IMR-90 (cell line): ENCODE data around the gene PRDM2. TPM values are rescaled to one million over a fixed set of nuclear protein-coding genes. Genes with fewer than 3 reads are reported as not detected.

Source experiments
- ATAC-seq: fragments of 200-7000 bp; cut with Tn5 transposase; 2 replicates; pipeline ENCODE4 v1.9.1; 2020; ENCODE audit warnings: low read depth, mild to moderate bottlenecking, moderate library complexity
- BruUV-seq: library from RNA; stranded (reverse); fragments of 400-500 nt; replicated peaks from 2 replicates; lab custom pipeline; 2021; lab: Mats Ljungman, UMichigan
- CTCF ChIA-PET: fragments of 300-600 bp; formaldehyde crosslinking; extraction: SDS; loops from one replicate; lab custom pipeline; 2021; ENCODE audit warnings: antibody characterized with exemption; lab: Yijun Ruan, JAX
- POLR2A ChIA-PET: fragments of 300-600 bp; sonication (Branson Sonifier 250); formaldehyde crosslinking; loops from one replicate; lab custom pipeline; 2022; ENCODE audit warnings: antibody characterized with exemption; ENCODE audit not compliant: unreplicated experiment; lab: Charles Lee
- DNase-seq: peaks from one replicate; pipeline ENCODE4 v3.0.0; 2013
- H2AFZ ChIP-seq: replicated peaks from 2 replicates; pipeline ENCODE3; 2013; ENCODE audit warnings: low read length, mild to moderate bottlenecking; ENCODE audit not compliant: poor library complexity
- H2AK5ac ChIP-seq: 2 replicates; pipeline ENCODE4 v1.6.1; 2013; ENCODE audit warnings: low read depth, low read length, inconsistent platforms
- H2AK9ac ChIP-seq: replicated peaks from 2 replicates; pipeline ENCODE3; 2013; ENCODE audit warnings: mild to moderate bottlenecking, low read depth, low read length, moderate library complexity; ENCODE audit not compliant: poor library complexity
- H2BK120ac ChIP-seq: 2 replicates; pipeline ENCODE4 v1.6.1; 2013; ENCODE audit warnings: low read depth, low read length, inconsistent platforms
- H2BK15ac ChIP-seq: 3 replicates; pipeline ENCODE4 v1.6.1; 2013; ENCODE audit warnings: low read depth, low read length, inconsistent platforms
- H2BK20ac ChIP-seq: 2 replicates; pipeline ENCODE4 v1.6.1; 2013; ENCODE audit warnings: low read depth, mild to moderate bottlenecking, inconsistent platforms, low read length, moderate library complexity
- H2BK5ac ChIP-seq: 2 replicates; pipeline ENCODE4 v1.6.1; 2013; ENCODE audit warnings: mild to moderate bottlenecking, low read depth, low read length, inconsistent platforms; ENCODE audit not compliant: poor library complexity, severe bottlenecking
- H3K14ac ChIP-seq: replicated peaks from 2 replicates; pipeline ENCODE4 v1.6.1; 2013; ENCODE audit warnings: low read depth, low read length, inconsistent platforms
- H3K18ac ChIP-seq: 2 replicates; pipeline ENCODE4 v1.6.1; 2013; ENCODE audit warnings: low read depth, low read length, control low read depth
- H3K23ac ChIP-seq: 2 replicates; pipeline ENCODE4 v1.6.1; 2013; ENCODE audit warnings: low read depth, low read length, inconsistent platforms
- H3K27ac ChIP-seq: 2 replicates; pipeline ENCODE4 v1.5.1; 2013; ENCODE audit warnings: mild to moderate bottlenecking, control low read depth, low read length; ENCODE audit not compliant: insufficient read depth
- H3K27me3 ChIP-seq: 2 replicates; pipeline ENCODE4 v1.6.1; 2013; ENCODE audit warnings: low read length; ENCODE audit not compliant: control insufficient read depth, insufficient read depth
- H3K36me3 ChIP-seq: 2 replicates; pipeline ENCODE4 v1.6.1; 2013; ENCODE audit warnings: low read length, mixed read lengths; ENCODE audit not compliant: control insufficient read depth, insufficient read depth
- H3K4ac ChIP-seq: 2 replicates; pipeline ENCODE4 v1.6.1; 2013; ENCODE audit warnings: low read depth, low read length, inconsistent platforms
- H3K4me1 ChIP-seq: 2 replicates; pipeline ENCODE4 v1.6.1; 2013; ENCODE audit warnings: low read length, mixed read lengths; ENCODE audit not compliant: control insufficient read depth, insufficient read depth
- H3K4me2 ChIP-seq: 2 replicates; pipeline ENCODE4 v1.6.1; 2013; ENCODE audit warnings: low read depth, mild to moderate bottlenecking, control low read depth, low read length, moderate library complexity
- H3K4me3 ChIP-seq: 2 replicates; pipeline ENCODE4 v1.5.1; 2013; ENCODE audit warnings: low read depth, mild to moderate bottlenecking, control low read depth, low read length, moderate library complexity; ENCODE audit not compliant: insufficient read depth
- H3K56ac ChIP-seq: 2 replicates; pipeline ENCODE4 v1.6.1; 2013; ENCODE audit warnings: low read length, inconsistent platforms; ENCODE audit not compliant: insufficient read depth; ENCODE audit errors: extremely low read depth
- H3K79me1 ChIP-seq, 2 experiments: 2 replicates each; pipeline ENCODE4 v1.6.1; 2013; ENCODE audit warnings: low read length in 2 of 2, inconsistent platforms in 1 of 2, low read depth in 1 of 2
- H3K9ac ChIP-seq: 2 replicates; pipeline ENCODE4 v1.6.1; 2013; ENCODE audit warnings: low read depth, low read length, control low read depth
- H3K9me1 ChIP-seq: 2 replicates; pipeline ENCODE4 v1.6.1; 2013; ENCODE audit warnings: low read length, inconsistent platforms; ENCODE audit not compliant: insufficient read depth
- H3K9me3 ChIP-seq: 2 replicates; pipeline ENCODE4 v1.6.1; 2013; ENCODE audit warnings: low read length; ENCODE audit not compliant: control insufficient read depth, insufficient read depth
- H4K20me1 ChIP-seq: 2 replicates; pipeline ENCODE4 v1.6.1; 2013; ENCODE audit warnings: low read length, inconsistent platforms; ENCODE audit not compliant: insufficient read depth
- H4K5ac ChIP-seq: 2 replicates; pipeline ENCODE4 v1.6.1; 2013; ENCODE audit warnings: mild to moderate bottlenecking, low read depth, low read length, control low read depth
- H4K8ac ChIP-seq, 2 experiments: 2 replicates each; pipeline ENCODE4 v1.6.1; 2013; ENCODE audit warnings: low read depth in 2 of 2, low read length in 2 of 2, control low read depth in 1 of 2, inconsistent platforms in 1 of 2
- H4K91ac ChIP-seq: 2 replicates; pipeline ENCODE4 v1.6.1; 2013; ENCODE audit warnings: low read depth, low read length, inconsistent platforms; ENCODE audit not compliant: insufficient read depth
- BHLHE40 ChIP-seq: fragments of 150-350 bp; IDR thresholded peaks from 2 replicates; pipeline ENCODE4 v1.6.1; 2016; ENCODE audit warnings: mild to moderate bottlenecking, low read depth, low read length
- CEBPB ChIP-seq: IDR thresholded peaks from 2 replicates; pipeline ENCODE4 v1.6.1; 2012; ENCODE audit warnings: low read depth, low read length, improper control_type of control experiment
- CHD1 ChIP-seq: IDR thresholded peaks from 2 replicates; pipeline ENCODE4 v1.6.1; 2012; ENCODE audit warnings: low read depth, low read length, improper control_type of control experiment
- CTCF ChIP-seq: conservative IDR thresholded peaks from 2 replicates; pipeline ENCODE4 v1.5.1; 2012; ENCODE audit warnings: mild to moderate bottlenecking, low read depth, low read length, improper control_type of control experiment
- FOS ChIP-seq: fragments of 150-350 bp; IDR thresholded peaks from 2 replicates; pipeline ENCODE4 v1.6.1; 2016; ENCODE audit warnings: low read depth, low read length
- MAFK ChIP-seq: IDR thresholded peaks from 2 replicates; pipeline ENCODE4 v1.6.1; 2012; ENCODE audit warnings: low read depth, low read length, improper control_type of control experiment
- MAZ ChIP-seq: IDR thresholded peaks from 2 replicates; pipeline ENCODE4 v1.6.1; 2012; ENCODE audit warnings: low read depth, mild to moderate bottlenecking, low read length, improper control_type of control experiment, moderate library complexity, borderline replicate concordance
- MXI1 ChIP-seq: IDR thresholded peaks from 2 replicates; pipeline ENCODE4 v1.6.1; 2012; ENCODE audit warnings: low read depth, mild to moderate bottlenecking, low read length, moderate library complexity, borderline replicate concordance
- NFE2L2 ChIP-seq: fragments of 150-350 bp; IDR thresholded peaks from 2 replicates; pipeline ENCODE4 v1.6.1; 2016; ENCODE audit warnings: low read depth, mild to moderate bottlenecking, low read length
- POLR2A ChIP-seq: IDR thresholded peaks from 2 replicates; pipeline ENCODE4 v1.6.1; 2012; ENCODE audit warnings: mild to moderate bottlenecking, low read depth, low read length
- RAD21 ChIP-seq: IDR thresholded peaks from 2 replicates; pipeline ENCODE4 v1.6.1; 2012; ENCODE audit warnings: low read length, improper control_type of control experiment
- RCOR1 ChIP-seq: IDR thresholded peaks from 2 replicates; pipeline ENCODE4 v1.6.1; 2012; ENCODE audit warnings: mild to moderate bottlenecking, low read length, improper control_type of control experiment; ENCODE audit not compliant: insufficient replicate concordance
- RFX5 ChIP-seq: IDR thresholded peaks from 2 replicates; pipeline ENCODE4 v1.8.0; 2012; ENCODE audit warnings: low read depth, mild to moderate bottlenecking, low read length, moderate library complexity
- SMC3 ChIP-seq: fragments of 150-350 bp; IDR thresholded peaks from 2 replicates; pipeline ENCODE4 v1.6.1; 2016; ENCODE audit warnings: low read depth, mild to moderate bottlenecking, antibody characterized with exemption, low read length, moderate library complexity
- WGBS, 2 experiments: methylation state at CpG; one replicate each; pipeline versions ENCODE4 v1.1.5 to v1.1.7; 2013; ENCODE audit warnings: missing lambda C conversion rate in 2 of 2; ENCODE audit not compliant: insufficient read length in 1 of 2; ENCODE audit errors: extremely low coverage in 2 of 2; 5-methylcytosine and 5-hydroxymethylcytosine counted together
- dilution Hi-C: fragments of 300-500 bp; cut with HindIII; formaldehyde crosslinking; loops from one replicate; pipeline ENCODE4 v1.14.3; 2018; ENCODE audit warnings: low sequenced_read_pairs; ENCODE audit not compliant: unreplicated experiment
- in situ Hi-C: fragments of 300-500 bp; cut with MboI; formaldehyde crosslinking; loops from 3 replicates; pipeline ENCODE4 v1.14.3; 2019; ENCODE audit warnings: low sequenced_read_pairs, inconsistent platforms, mixed read lengths
- intact Hi-C: fragments of 100-400 bp; cut with micrococcal nuclease; formaldehyde crosslinking; loops from 2 replicates; pipeline ENCODE4 v1.10.0; 2022
- polyA plus RNA-seq, 3 experiments: library from polyadenylated mRNA; depleted of rRNA; stranded (reverse); fragments of >200 nt; gene quantifications; 2 replicates each; pipeline ENCODE4 v1.2.3, GENCODE V29; 2012; ENCODE audit warnings: low replicate concordance in 1 of 3
- total RNA-seq: library from RNA; depleted of rRNA; stranded (reverse); fragments of >200 nt; gene quantifications from 2 replicates; pipeline ENCODE4 v1.2.3, GENCODE V29; 2012
- TF ChIP-seq, protein P1 (sequence below): fragments of 150-350 bp; IDR thresholded peaks from 2 replicates; pipeline ENCODE4 v1.6.1; 2017; ENCODE audit warnings: mild to moderate bottlenecking, antibody characterized with exemption, low read length, low read depth

PRDM2 gene
- total and polyA plus RNA-seq, 2 of the 4 experiments (the other 2 are of a cell fraction) = 3.4 to 8.9 TPM

DNA sequence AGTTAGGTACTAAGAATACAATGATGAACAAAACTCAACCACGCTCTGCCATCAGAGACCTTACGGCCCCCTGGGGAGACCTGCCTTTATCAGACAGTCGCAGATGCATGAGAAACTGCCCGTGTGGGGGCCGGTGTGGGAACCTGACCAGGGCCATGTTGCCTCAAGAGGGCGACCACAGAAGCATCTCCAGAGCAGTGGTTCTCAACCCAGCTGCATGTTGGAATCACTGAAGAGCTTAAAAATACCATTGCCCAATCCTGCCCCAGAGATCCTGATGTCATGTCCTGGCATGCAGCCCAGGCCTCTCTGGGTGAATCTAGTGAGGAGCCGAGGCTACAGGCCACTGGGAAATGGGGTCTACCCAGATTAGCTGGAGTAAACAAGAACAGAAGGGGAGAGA is 108.7 kb downstream of the PRDM2 start:
- H4K5ac ChIP-seq = no peak overlapping the region
- DNase-seq (peak; percentile 65), ATAC-seq (peak; percentile 57)
- H3K18ac ChIP-seq = no peak overlapping the region
- H4K20me1 ChIP-seq = no peaks in the 10 kb centered on the region; the same call in 1 of the 2 replicates
- H2AK5ac ChIP-seq = no peak overlapping the region
- H3K4me1 ChIP-seq = no peaks in the 10 kb centered on the region
- no peak overlapping the region for H2BK5ac ChIP-seq
- H3K9ac ChIP-seq = no peak overlapping the region
- H3K14ac ChIP-seq = no peak overlapping the region
- no peak overlapping the region for H4K91ac ChIP-seq
- H3K79me1 ChIP-seq = no peaks in the 10 kb centered on the region
- TF ChIP-seq MAZ = no peak
- TF ChIP-seq RAD21 = no peak
- TF ChIP-seq CTCF = 0 out of 2 replicates have a peak, but pooled peaks have one; percentile 8
- TF ChIP-seq POLR2A = no peak
- TF ChIP-seq FOS = no peak
- TF ChIP-seq BHLHE40 = no peak
- TF ChIP-seq SMC3 = no peak
- TF ChIP-seq MAFK = no peak
- no peak for TF ChIP-seq RFX5
- no peak for TF ChIP-seq NFE2L2
- peak; percentile 78 for TF ChIP-seq CEBPB
- TF ChIP-seq MXI1 = no peak
- TF ChIP-seq, protein P1, sequence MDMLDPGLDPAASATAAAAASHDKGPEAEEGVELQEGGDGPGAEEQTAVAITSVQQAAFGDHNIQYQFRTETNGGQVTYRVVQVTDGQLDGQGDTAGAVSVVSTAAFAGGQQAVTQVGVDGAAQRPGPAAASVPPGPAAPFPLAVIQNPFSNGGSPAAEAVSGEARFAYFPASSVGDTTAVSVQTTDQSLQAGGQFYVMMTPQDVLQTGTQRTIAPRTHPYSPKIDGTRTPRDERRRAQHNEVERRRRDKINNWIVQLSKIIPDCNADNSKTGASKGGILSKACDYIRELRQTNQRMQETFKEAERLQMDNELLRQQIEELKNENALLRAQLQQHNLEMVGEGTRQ = no peak
- TF ChIP-seq RCOR1 = no peak
- TF ChIP-seq CHD1 = no peak
- no peak overlapping the region for H2BK20ac ChIP-seq
- no peak overlapping the region for H2BK120ac ChIP-seq
- intact Hi-C loops (loop anchor here (2.0 kb wide), 1 partner anchor 152 kb away; no protein-coding TSS in a partner anchor), dilution Hi-C loops (no loop called here), in situ Hi-C loops (loop anchor here (5.0 to 10.0 kb wide), 2 partner anchors 51 to 114 kb away; no protein-coding TSS in a partner anchor)
- no peak overlapping the region for H2AK9ac ChIP-seq
- no peak overlapping the region for H3K4me3 ChIP-seq
- no peak overlapping the region for H3K56ac ChIP-seq
- H3K4ac ChIP-seq = no peak overlapping the region
- H3K9me3 ChIP-seq = no peaks in the 10 kb centered on the region
- no peaks in the 10 kb centered on the region for H3K36me3 ChIP-seq
- ChIA-PET POLR2A (no interaction called here), CTCF (no interaction called here)
- H3K9me1 ChIP-seq = no peaks in the 10 kb centered on the region
- BruUV-seq = no TSS peak
- no peak overlapping the region for H3K4me2 ChIP-seq
- no peak overlapping the region for H2AFZ ChIP-seq
- H3K23ac ChIP-seq = no peak overlapping the region
- 73% methylated on average over 5 of the region's 7 CpGs; no CpG with 5 or more reads in 1 of the 2 experiments for WGBS, 2 experiments
- H2BK15ac ChIP-seq = no peak overlapping the region
- H3K27ac ChIP-seq = no peak overlapping the region
- H3K27me3 ChIP-seq = no peaks in the 10 kb centered on the region
- no peak overlapping the region for H4K8ac ChIP-seq
